ENCODE measurements around the gene PWWP2B.

DNA sequence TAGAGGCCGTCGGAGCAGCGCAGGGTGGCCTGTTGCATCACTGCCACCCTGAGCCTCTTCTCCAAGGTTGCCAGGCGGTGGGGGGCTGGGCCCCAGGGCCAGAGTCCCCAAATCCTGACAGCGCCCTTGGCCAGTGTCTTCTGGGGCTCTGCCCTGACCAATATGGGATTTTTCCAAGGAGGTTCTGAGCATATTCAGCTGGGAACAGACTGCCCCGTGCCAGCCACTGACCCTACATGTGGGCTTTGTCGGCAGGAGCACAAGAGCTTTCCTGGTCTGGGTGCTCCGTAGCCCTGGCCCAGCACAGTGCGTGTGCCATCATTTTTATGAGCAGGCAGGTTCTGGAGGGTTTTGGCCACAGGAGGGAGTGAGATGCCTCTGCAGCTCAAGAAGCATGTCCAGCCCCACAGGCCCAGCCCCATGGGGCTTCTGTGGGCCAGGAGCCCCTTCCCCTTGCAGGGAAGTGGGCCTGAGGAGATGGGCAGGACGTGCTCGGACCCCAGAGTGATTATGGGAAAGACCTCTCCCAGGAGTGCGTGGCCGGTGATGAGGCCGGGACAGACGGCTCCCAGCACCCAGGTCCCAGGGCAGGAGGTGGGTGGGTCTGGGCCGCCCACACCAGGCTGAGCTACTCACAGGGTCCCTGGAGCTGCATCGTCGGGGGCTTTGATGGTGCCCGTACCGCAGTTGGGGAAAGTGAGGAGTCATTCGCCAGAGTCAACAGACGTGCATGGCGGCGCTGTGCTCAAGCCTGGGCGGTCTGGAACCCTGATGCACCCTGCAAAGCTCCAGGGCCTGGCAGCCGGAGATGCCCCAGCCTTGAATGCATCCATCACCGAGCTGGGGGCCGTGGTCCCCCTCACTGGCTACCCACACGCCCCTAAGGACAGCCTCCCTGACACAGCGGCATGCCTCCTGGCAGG is 66.6 kb downstream of the PWWP2B start:
- TF ChIP-seq, protein P1, sequence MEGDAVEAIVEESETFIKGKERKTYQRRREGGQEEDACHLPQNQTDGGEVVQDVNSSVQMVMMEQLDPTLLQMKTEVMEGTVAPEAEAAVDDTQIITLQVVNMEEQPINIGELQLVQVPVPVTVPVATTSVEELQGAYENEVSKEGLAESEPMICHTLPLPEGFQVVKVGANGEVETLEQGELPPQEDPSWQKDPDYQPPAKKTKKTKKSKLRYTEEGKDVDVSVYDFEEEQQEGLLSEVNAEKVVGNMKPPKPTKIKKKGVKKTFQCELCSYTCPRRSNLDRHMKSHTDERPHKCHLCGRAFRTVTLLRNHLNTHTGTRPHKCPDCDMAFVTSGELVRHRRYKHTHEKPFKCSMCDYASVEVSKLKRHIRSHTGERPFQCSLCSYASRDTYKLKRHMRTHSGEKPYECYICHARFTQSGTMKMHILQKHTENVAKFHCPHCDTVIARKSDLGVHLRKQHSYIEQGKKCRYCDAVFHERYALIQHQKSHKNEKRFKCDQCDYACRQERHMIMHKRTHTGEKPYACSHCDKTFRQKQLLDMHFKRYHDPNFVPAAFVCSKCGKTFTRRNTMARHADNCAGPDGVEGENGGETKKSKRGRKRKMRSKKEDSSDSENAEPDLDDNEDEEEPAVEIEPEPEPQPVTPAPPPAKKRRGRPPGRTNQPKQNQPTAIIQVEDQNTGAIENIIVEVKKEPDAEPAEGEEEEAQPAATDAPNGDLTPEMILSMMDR (IDR thresholded peaks at IDR 0.05; ENCODE audit: low read depth, low read length, poor library complexity, severe bottlenecking) = no peak
- no peak for TF ChIP-seq EZH2phosphoT487 (IDR thresholded peaks at IDR 0.05; ENCODE audit: borderline replicate concordance, low read length)
